ENCODE data around the gene KCTD21.
A peak's percentile ranks its signal among the peaks of the same experiment; 100 is the strongest.
"Not testable (repeated sequence)": the region's sequence is repeated elsewhere in the genome, so short reads cannot be mapped to it uniquely, and the experiment has no call there.

The KCTD21 gene

GRCh38 chr11:78200061-78200460 is 11.6 kb upstream of the KCTD21 start:
- DNase-seq = no peak

GRCh38 chr11:78199653-78200015 is 11.2 kb upstream of the KCTD21 start:
- DNase-seq = no peak

- no peak for DNase-seq
Measured at GRCh38 chr11:78199015-78199652, 10.7 kb upstream of the KCTD21 start.

GRCh38 chr11:78197816-78198215 is 9.4 kb upstream of the KCTD21 start:
- no peak for DNase-seq

- DNase-seq = no peak
Measured at GRCh38 chr11:78196661-78197091, 8.2 kb upstream of the KCTD21 start.

GRCh38 chr11:78195917-78196560 is 7.6 kb upstream of the KCTD21 start:
- DNase-seq = no peak

GRCh38 chr11:78194490-78194889 is 6.1 kb upstream of the KCTD21 start:
- no peak for DNase-seq

GRCh38 chr11:78193806-78194205 is 5.4 kb upstream of the KCTD21 start:
- DNase-seq = no peak

GRCh38 chr11:78192911-78193351 is 4.5 kb upstream of the KCTD21 start:
- no peak for DNase-seq

- DNase-seq = no peak
Measured at GRCh38 chr11:78192223-78192719, 3.8 kb upstream of the KCTD21 start.

GRCh38 chr11:78190871-78191538 is 2.6 kb upstream of the KCTD21 start:
- DNase-seq = no peak

- DNase-seq = no peak
Measured at GRCh38 chr11:78190374-78190773, 1.9 kb upstream of the KCTD21 start.

- no peak for DNase-seq
Measured at GRCh38 chr11:78189851-78190250, 1.4 kb upstream of the KCTD21 start.

- no peak for DNase-seq
Measured at GRCh38 chr11:78189174-78189724, 823 bp upstream of the KCTD21 start.

- DNase-seq = peak; percentile 75 to 76
Measured at GRCh38 chr11:78187366-78188285, 800 bp downstream of the KCTD21 start.

- no peak for DNase-seq
Measured at GRCh38 chr11:78181185-78181584, 7.2 kb downstream of the KCTD21 start.

GRCh38 chr11:78180751-78181150 is 7.7 kb downstream of the KCTD21 start:
- no peak for DNase-seq

- no peak for DNase-seq
Measured at GRCh38 chr11:78179459-78180071, 8.9 kb downstream of the KCTD21 start.

- DNase-seq = no peak
Measured at GRCh38 chr11:78177216-78177615, 11.2 kb downstream of the KCTD21 start.

- no peak for DNase-seq
Measured at GRCh38 chr11:78176605-78177141, 11.8 kb downstream of the KCTD21 start.

GRCh38 chr11:78175862-78176261 is 12.6 kb downstream of the KCTD21 start:
- not testable (repeated sequence) for DNase-seq

- no peak for DNase-seq
Measured at GRCh38 chr11:78171951-78172350, 16.5 kb downstream of the KCTD21 start.
